ENCODE data around the gene FAM25A. TPM values are rescaled to one million over a fixed set of nuclear protein-coding genes. Genes with fewer than 3 reads are reported as not detected.

Gene FAM25A
- total and polyA plus RNA-seq, 5 donors from 2014 or later, result not detected

DNA sequence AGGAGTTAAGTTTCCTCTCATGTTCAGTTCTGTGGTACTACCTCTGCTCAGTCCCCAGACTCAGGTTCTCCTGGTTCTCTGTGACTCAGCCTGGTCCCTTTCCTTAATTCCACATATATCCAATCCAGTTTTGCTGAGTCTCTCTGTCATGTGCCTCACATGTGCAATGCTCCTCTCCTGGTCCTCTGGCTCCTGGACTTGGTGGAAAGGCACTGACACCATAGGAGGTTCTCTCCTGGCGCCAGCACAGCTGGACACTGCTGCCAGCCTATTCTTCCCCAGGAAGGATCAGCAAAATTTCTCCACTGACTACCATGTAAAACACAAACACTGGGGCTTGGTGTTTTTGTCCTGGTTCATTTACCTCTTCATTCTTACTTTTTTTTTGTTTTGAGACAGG lies 46.8 kb downstream of the FAM25A start:
- ATAC-seq (ENCODE audit: low read depth in 2 of 2), result no peak
- no peak overlapping the region for H3K4me3 ChIP-seq (ENCODE audit: low read depth, low read length)
- H3K4me1 ChIP-seq (ENCODE audit: control insufficient read depth, insufficient read depth, low read length, poor library complexity, severe bottlenecking), result no peaks in the 10 kb centered on the region
- no peaks in the 10 kb centered on the region for H3K9me3 ChIP-seq (ENCODE audit: control insufficient read depth in 2 of 2, low read length in 2 of 2)
- H3K27me3 Mint-ChIP-seq, result no peaks in the 10 kb centered on the region
- H3K36me3 ChIP-seq (ENCODE audit: control insufficient read depth, insufficient read depth, low read length), result peaks cover 80% of the 10 kb centered on the region
- peak overlapping the region; percentile 65 to 76 (median 71) for H3K27ac Mint-ChIP-seq
- peaks cover 1 to 12% (median 7%) of the 10 kb centered on the region in 4 donors for H3K4me1 Mint-ChIP-seq
- H3K4me3 Mint-ChIP-seq, result no peak overlapping the region
- H3K27me3 ChIP-seq (ENCODE audit: control insufficient read depth, insufficient read depth, low read length), result no peaks in the 10 kb centered on the region
- H3K27ac ChIP-seq (ENCODE audit: insufficient read depth, low read length, poor library complexity, severe bottlenecking), result no peak overlapping the region
- peaks cover 52% of the 10 kb centered on the region for H3K36me3 Mint-ChIP-seq
- no peak for DNase-seq
- no peaks in the 10 kb centered on the region for H3K9me3 Mint-ChIP-seq

DNA sequence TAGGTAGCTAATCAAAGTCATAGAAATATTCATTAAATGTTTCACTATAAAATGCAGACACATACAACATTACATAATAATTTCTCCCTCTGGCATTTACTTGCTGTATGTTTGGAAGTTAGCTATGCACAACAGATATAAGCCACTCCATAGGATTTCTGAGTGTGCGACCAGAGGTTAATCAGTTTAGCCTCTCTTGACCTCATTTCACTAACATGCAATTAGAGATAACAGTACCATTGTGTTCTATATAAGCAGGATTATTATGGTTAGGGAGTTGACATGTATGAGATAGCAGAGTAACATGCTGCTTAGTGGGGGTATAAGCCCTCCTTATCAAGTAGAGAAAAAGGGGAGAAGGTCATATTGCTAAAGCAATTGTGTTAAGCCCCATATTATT lies 48.2 kb downstream of the FAM25A start:
- Mint-ChIP-seq H3K27ac (no peak overlapping the region), H3K36me3 (peaks cover 50% of the 10 kb centered on the region)
- DNase-seq, result no peak

DNA sequence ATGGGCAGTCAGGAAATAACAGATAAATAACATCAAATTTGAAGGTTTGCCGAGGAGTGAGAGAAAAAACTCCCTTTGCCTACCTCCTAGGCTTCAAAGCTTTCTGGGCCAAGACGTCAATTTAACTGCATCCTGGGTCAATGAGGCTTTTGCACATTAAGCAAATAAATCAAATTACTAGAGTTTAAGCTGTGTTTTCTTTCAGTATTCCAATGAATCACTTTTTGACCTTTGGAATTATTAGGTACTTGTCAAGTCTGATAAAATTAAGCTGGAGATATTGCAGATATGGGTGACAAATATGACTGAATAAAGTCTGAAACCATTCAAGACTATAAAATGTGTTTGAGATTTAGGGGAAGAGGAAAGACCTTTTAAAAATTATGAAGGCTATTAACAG lies 52.4 kb downstream of the FAM25A start:
- Mint-ChIP-seq H3K36me3 (peaks cover 26% of the 10 kb centered on the region), H3K4me3 (peak overlapping the region in 1 of 4 donors; percentile 56), H3K4me1 (peaks cover 6 to 21% (median 11%) of the 10 kb centered on the region in 4 donors), H3K9me3 (no peaks in the 10 kb centered on the region), H3K27ac (no peak overlapping the region), H3K27me3 (no peaks in the 10 kb centered on the region)
- Histone ChIP-seq H3K27me3 (ENCODE audit: control insufficient read depth, insufficient read depth, low read length) (no peaks in the 10 kb centered on the region), H3K36me3 (ENCODE audit: control insufficient read depth, insufficient read depth, low read length) (peaks cover 68% of the 10 kb centered on the region), H3K27ac (ENCODE audit: insufficient read depth, low read length, poor library complexity, severe bottlenecking) (no peak overlapping the region), H3K9me3 (ENCODE audit: control insufficient read depth in 2 of 2, low read length in 2 of 2) (no peaks in the 10 kb centered on the region), H3K4me1 (ENCODE audit: control insufficient read depth, insufficient read depth, low read length, poor library complexity, severe bottlenecking) (no peaks in the 10 kb centered on the region), H3K4me3 (ENCODE audit: low read depth, low read length) (no peak overlapping the region)
- no peak for DNase-seq
- no peak for ATAC-seq (ENCODE audit: low read depth in 2 of 2)

More for the DNA sequence above, 48.2 kb downstream of the FAM25A start:
- Mint-ChIP-seq H3K27me3 (no peaks in the 10 kb centered on the region), H3K4me1 (peaks cover 2 to 14% (median 8%) of the 10 kb centered on the region in 4 donors), H3K9me3 (no peaks in the 10 kb centered on the region), H3K4me3 (no peak overlapping the region)
- ATAC-seq (ENCODE audit: low read depth in 2 of 2), result no peak
- H3K36me3 ChIP-seq (ENCODE audit: control insufficient read depth, insufficient read depth, low read length), result peaks cover 81% of the 10 kb centered on the region
- no peak overlapping the region for H3K27ac ChIP-seq (ENCODE audit: insufficient read depth, low read length, poor library complexity, severe bottlenecking)
- no peaks in the 10 kb centered on the region for H3K27me3 ChIP-seq (ENCODE audit: control insufficient read depth, insufficient read depth, low read length)
- no peak overlapping the region for H3K4me3 ChIP-seq (ENCODE audit: low read depth, low read length)
- no peaks in the 10 kb centered on the region for H3K9me3 ChIP-seq (ENCODE audit: control insufficient read depth in 2 of 2, low read length in 2 of 2)
- no peaks in the 10 kb centered on the region for H3K4me1 ChIP-seq (ENCODE audit: control insufficient read depth, insufficient read depth, low read length, poor library complexity, severe bottlenecking)

Other genes with a start within 250 kb of the FAM25A start
- 0.17 TPM for gene MMRN2, start 62.7 kb upstream of the FAM25A start, total RNA-seq
- gene MMRN2, start 62.7 kb upstream of the FAM25A start, polyA plus RNA-seq, result 1 to 10 TPM in 1 of 4 donors, under 1 TPM in 2, not detected in 1; 0.31 to 1.2 (median 0.36) TPM
- gene SNCG, start 61.7 kb upstream of the FAM25A start, total RNA-seq, result not detected
- gene SNCG, start 61.7 kb upstream of the FAM25A start, polyA plus RNA-seq, result not detected
- gene ADIRF, start 51.8 kb upstream of the FAM25A start, total RNA-seq, result not detected
- under 1 TPM in 2 of 4 donors, not detected in 2; 0.42 to 0.65 TPM for gene ADIRF, start 51.8 kb upstream of the FAM25A start, polyA plus RNA-seq
- gene GLUD1, start 74.5 kb downstream of the FAM25A start, total RNA-seq, result 124 TPM
- gene GLUD1, start 74.5 kb downstream of the FAM25A start, polyA plus RNA-seq, result 100 to 1,000 TPM; 122 to 157 (median 130) TPM
- gene SHLD2, start 74.9 kb downstream of the FAM25A start, total RNA-seq, result 30.5 TPM
- 10 to 100 TPM; 20.9 to 32.8 (median 22.8) TPM for gene SHLD2, start 74.9 kb downstream of the FAM25A start, polyA plus RNA-seq
- 0.86 TPM for gene NUTM2A, start 205.2 kb downstream of the FAM25A start, total RNA-seq
- under 1 TPM in 2 of 4 donors, not detected in 2; 0.05 to 0.15 TPM for gene NUTM2A, start 205.2 kb downstream of the FAM25A start, polyA plus RNA-seq